Measurements from ENCODE around the gene TMEM273. TPM values are rescaled to one million over a fixed set of nuclear protein-coding genes. Genes with fewer than 3 reads are reported as not detected.

Gene TMEM273
- total and polyA plus RNA-seq, 10 of the 15 experiments (the other 5 are each of a cell fraction or from before 2014, with no cell fraction given) = 10.3 to 46.3 (median 26.4) TPM

DNA sequence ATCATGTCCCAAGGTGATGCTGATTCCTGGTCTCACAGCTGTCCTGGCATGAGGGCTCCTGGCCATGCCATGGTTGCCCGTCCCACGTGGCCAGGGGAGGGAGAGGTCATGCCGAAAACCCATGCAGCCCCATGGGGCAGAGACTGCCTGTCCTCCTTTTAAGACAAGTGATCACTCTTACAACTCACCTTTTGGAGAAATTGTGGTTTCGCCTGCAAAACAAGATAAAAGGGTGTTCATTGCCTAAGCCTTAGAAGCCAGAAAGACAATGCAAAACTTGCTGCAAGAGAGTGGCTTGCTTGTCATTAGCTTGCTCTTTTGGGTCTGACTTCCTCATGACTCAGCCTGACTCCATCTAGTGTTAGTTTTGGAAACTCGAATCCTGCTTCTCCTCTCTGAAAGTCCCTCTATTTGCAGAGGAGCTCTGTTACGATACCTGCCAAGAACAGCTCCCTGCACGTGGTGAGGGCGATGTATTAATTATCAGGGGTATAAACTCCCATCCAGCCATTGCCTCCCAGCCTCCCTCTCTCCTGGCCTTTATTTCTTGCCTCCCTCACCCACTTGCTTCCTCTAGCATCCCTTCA lies 26.7 kb downstream of the TMEM273 start:
- RAD21 ChIA-PET (ENCODE audit: unreplicated experiment) = no interaction called here
- TF ChIP-seq POLR2A (IDR thresholded peaks at IDR 0.05; ENCODE audit: low read depth, low read length) (no peak), SMC3 (IDR thresholded peaks at IDR 0.05; ENCODE audit: borderline replicate concordance, low read length) (peak; percentile 26; the same call in 1 of the 2 replicates)
- TF ChIP-seq, protein P1, sequence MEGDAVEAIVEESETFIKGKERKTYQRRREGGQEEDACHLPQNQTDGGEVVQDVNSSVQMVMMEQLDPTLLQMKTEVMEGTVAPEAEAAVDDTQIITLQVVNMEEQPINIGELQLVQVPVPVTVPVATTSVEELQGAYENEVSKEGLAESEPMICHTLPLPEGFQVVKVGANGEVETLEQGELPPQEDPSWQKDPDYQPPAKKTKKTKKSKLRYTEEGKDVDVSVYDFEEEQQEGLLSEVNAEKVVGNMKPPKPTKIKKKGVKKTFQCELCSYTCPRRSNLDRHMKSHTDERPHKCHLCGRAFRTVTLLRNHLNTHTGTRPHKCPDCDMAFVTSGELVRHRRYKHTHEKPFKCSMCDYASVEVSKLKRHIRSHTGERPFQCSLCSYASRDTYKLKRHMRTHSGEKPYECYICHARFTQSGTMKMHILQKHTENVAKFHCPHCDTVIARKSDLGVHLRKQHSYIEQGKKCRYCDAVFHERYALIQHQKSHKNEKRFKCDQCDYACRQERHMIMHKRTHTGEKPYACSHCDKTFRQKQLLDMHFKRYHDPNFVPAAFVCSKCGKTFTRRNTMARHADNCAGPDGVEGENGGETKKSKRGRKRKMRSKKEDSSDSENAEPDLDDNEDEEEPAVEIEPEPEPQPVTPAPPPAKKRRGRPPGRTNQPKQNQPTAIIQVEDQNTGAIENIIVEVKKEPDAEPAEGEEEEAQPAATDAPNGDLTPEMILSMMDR (IDR thresholded peaks at IDR 0.05 in 2 of 3, conservative IDR thresholded peaks at IDR 0.05 in 1 of 3; ENCODE audit: control insufficient read depth in 2 of 3, extremely low read depth in 1 of 3, insufficient read depth in 1 of 3, low read depth in 3 of 3, low read length in 3 of 3) = peak in 1 of 3 experiments; percentile 27; a peak in 2 of 6 replicates
- TF ChIP-seq, protein P2, sequence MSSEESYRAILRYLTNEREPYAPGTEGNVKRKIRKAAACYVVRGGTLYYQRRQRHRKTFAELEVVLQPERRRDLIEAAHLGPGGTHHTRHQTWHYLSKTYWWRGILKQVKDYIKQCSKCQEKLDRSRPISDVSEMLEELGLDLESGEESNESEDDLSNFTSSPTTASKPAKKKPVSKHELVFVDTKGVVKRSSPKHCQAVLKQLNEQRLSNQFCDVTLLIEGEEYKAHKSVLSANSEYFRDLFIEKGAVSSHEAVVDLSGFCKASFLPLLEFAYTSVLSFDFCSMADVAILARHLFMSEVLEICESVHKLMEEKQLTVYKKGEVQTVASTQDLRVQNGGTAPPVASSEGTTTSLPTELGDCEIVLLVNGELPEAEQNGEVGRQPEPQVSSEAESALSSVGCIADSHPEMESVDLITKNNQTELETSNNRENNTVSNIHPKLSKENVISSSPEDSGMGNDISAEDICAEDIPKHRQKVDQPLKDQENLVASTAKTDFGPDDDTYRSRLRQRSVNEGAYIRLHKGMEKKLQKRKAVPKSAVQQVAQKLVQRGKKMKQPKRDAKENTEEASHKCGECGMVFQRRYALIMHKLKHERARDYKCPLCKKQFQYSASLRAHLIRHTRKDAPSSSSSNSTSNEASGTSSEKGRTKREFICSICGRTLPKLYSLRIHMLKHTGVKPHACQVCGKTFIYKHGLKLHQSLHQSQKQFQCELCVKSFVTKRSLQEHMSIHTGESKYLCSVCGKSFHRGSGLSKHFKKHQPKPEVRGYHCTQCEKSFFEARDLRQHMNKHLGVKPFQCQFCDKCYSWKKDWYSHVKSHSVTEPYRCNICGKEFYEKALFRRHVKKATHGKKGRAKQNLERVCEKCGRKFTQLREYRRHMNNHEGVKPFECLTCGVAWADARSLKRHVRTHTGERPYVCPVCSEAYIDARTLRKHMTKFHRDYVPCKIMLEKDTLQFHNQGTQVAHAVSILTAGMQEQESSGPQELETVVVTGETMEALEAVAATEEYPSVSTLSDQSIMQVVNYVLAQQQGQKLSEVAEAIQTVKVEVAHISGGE (CRISPR knock-in tag; IDR thresholded peaks at IDR 0.05) = no peak
- Histone ChIP-seq H3K27me3 (replicated peaks in 1 of 2; ENCODE audit: control insufficient read depth in 2 of 2, insufficient read depth in 2 of 2, low read length in 1 of 2) (no peaks in the 10 kb centered on the region), H3K9me3 (replicated peaks; ENCODE audit: control insufficient read depth, insufficient read depth, low read length) (no peaks in the 10 kb centered on the region), H3K79me2 (ENCODE audit: control insufficient read depth, insufficient read depth, low read length) (no peaks in the 10 kb centered on the region), H3K4me3 (no peak overlapping the region), H4K20me1 (ENCODE audit: control insufficient read depth, insufficient read depth) (no peaks in the 10 kb centered on the region; the same call in 1 of the 2 replicates), H3K4me2 (ENCODE audit: control insufficient read depth, insufficient read depth) (no peak overlapping the region), H3K9ac (ENCODE audit: control insufficient read depth, insufficient read depth, low read length) (no peak overlapping the region), H3K4me1 (ENCODE audit: control insufficient read depth, insufficient read depth, low read length) (no peaks in the 10 kb centered on the region), H3K27ac (ENCODE audit: control insufficient read depth, insufficient read depth) (no peak overlapping the region), H2AFZ (ENCODE audit: control insufficient read depth, low read depth, low read length) (no peak overlapping the region), H3K36me3 (ENCODE audit: control insufficient read depth in 2 of 2, insufficient read depth in 2 of 2, low read length in 1 of 2) (peaks cover 0 to 1% of the 10 kb centered on the region in 2 experiments; a peak in 1 of 4 replicates)
- CTCF ChIA-PET = interaction anchor here (0.5 to 1.9 kb wide), 9 partner anchors 11 to 503 kb away, joined by 3 to 5 read pairs (median 3); no protein-coding TSS in a partner anchor
- FAIRE-seq (no peak), DNase-seq (ENCODE audit: low read depth, low spot score) (no peak), ATAC-seq (no peak)
- SMC1A ChIA-PET (ENCODE audit: uncharacterized antibody, unreplicated experiment) = interaction anchor here (0.7 to 1.3 kb wide), 5 partner anchors 10 to 503 kb away, joined by 3 to 6 read pairs (median 3); no protein-coding TSS in a partner anchor
- no TSS peak for BruUV-seq (replicated peaks)
- in situ Hi-C loops (cut with MboI) (no loop called here), intact Hi-C loops (cut with micrococcal nuclease; ENCODE audit: unreplicated experiment) (no loop called here)
- POLR2A ChIA-PET = interaction anchor here (0.9 kb wide), 1 partner anchor 17 kb away, joined by 3 read pairs; no protein-coding TSS in a partner anchor
- whole genome bisulfite sequencing (ENCODE audit: insufficient coverage, insufficient replicate concordance, low lambda C conversion rate, missing lambda C conversion rate) = 74% methylated on average over 8 of the region's 8 CpGs

Measured in GM12878 (cell line).